Superior temporal gyrus (tissue), 1 donor: ENCODE measurements around the gene ETFB.

Experiments
- DNase-seq: peaks from one replicate; pipeline ENCODE4 v3.0.0-alpha.2; 2016; ENCODE audit errors: extremely low spot score

The ETFB gene

GRCh38 chr19:51295382-51296126 lies 70.6 kb downstream of the ETFB start:
- DNase-seq = no peak
